Liver (tissue), 9 donors: ENCODE data around the gene LKAAEAR1. TPM values are rescaled to one million over a fixed set of nuclear protein-coding genes. Genes with fewer than 3 reads are reported as not detected.

Experiments used
- DNase-seq: peaks from one replicate; pipeline ENCODE4 v3.0.0-alpha.2; 2017; ENCODE audit warnings: low spot score
- H3K27ac ChIP-seq, 2 donors: one replicate each; pipeline ENCODE4 v1.7.0; 2013; ENCODE audit warnings: inconsistent platforms in 2 of 2, low read length in 2 of 2, control low read depth in 1 of 2, low read depth in 1 of 2, mild to moderate bottlenecking in 1 of 2
- H3K27me3 ChIP-seq, 4 donors: one replicate each; pipeline versions ENCODE4 v1.6.1 to v1.7.0; 2013; ENCODE audit warnings: low read length in 3 of 4, inconsistent platforms in 1 of 4, mild to moderate bottlenecking in 1 of 4, moderate library complexity in 1 of 4; ENCODE audit not compliant: control insufficient read depth in 4 of 4, insufficient read depth in 4 of 4
- H3K36me3 ChIP-seq, 4 donors: one replicate each; pipeline versions ENCODE4 v1.6.1 to v1.7.0; 2013; ENCODE audit warnings: low read length in 3 of 4, mild to moderate bottlenecking in 3 of 4, low read depth in 1 of 4, moderate library complexity in 1 of 4; ENCODE audit not compliant: control insufficient read depth in 4 of 4, insufficient read depth in 3 of 4
- H3K4me1 ChIP-seq, 4 donors: one replicate each; pipeline versions ENCODE4 v1.6.1 to v1.7.0; 2013; ENCODE audit warnings: low read length in 3 of 4, mild to moderate bottlenecking in 3 of 4, moderate library complexity in 1 of 4; ENCODE audit not compliant: control insufficient read depth in 4 of 4, insufficient read depth in 4 of 4
- H3K4me3 ChIP-seq, 3 donors: one replicate each; pipeline versions ENCODE4 v1.6.1 to v1.7.0; 2013; ENCODE audit warnings: low read length in 3 of 3, control low read depth in 1 of 3, low read depth in 1 of 3, mild to moderate bottlenecking in 1 of 3
- H3K9ac ChIP-seq, 2 donors: one replicate each; pipeline ENCODE4 v1.7.0; 2013; ENCODE audit warnings: low read length in 2 of 2, mild to moderate bottlenecking in 2 of 2, moderate library complexity in 2 of 2, control low read depth in 1 of 2, low read depth in 1 of 2
- H3K9me3 ChIP-seq, 4 donors: one replicate each; pipeline versions ENCODE4 v1.6.1 to v1.7.0; 2013; ENCODE audit warnings: low read length in 3 of 4; ENCODE audit not compliant: control insufficient read depth in 4 of 4
- FOXA1 ChIP-seq: IDR thresholded peaks from 2 replicates; pipeline ENCODE4 v1.6.1; 2016; ENCODE audit warnings: antibody characterized with exemption
- FOXA2 ChIP-seq: IDR thresholded peaks from 2 replicates; pipeline ENCODE4 v1.6.1; 2016; ENCODE audit warnings: antibody characterized with exemption
- HNF4G ChIP-seq: IDR thresholded peaks from 2 replicates; pipeline ENCODE4 v1.6.1; 2016; ENCODE audit warnings: antibody characterized with exemption
- JUND ChIP-seq, 2 donors: IDR thresholded peaks; 2 replicates each; pipeline ENCODE4 v1.6.1; 2016; ENCODE audit warnings: antibody characterized with exemption in 2 of 2
- NR2F2 ChIP-seq: IDR thresholded peaks from 2 replicates; pipeline ENCODE4 v1.6.1; 2016; ENCODE audit warnings: antibody characterized with exemption
- RXRA ChIP-seq, 2 donors: IDR thresholded peaks; 2 replicates each; pipeline ENCODE4 v1.6.1; 2017 to 2018; ENCODE audit warnings: antibody characterized with exemption in 2 of 2, mild to moderate bottlenecking in 1 of 2
- TAF1 ChIP-seq: conservative IDR thresholded peaks from 2 replicates; pipeline ENCODE4 v1.6.1; 2016; ENCODE audit warnings: antibody characterized with exemption, mild to moderate bottlenecking
- WGBS: extraction: QIAGEN DNeasy Blood & Tissue Kit; methylation state at CpG from one replicate; pipeline ENCODE4 v1.1.7; 2013; 5-methylcytosine and 5-hydroxymethylcytosine counted together
- polyA plus RNA-seq, 2 donors: library from polyadenylated mRNA; stranded (reverse) in 1 of 2; unstranded in 1 of 2; fragments of 200-250 nt in 1 of 2; fragments of >200 nt in 1 of 2; fragmentation: Nextera tagmentation in 1 of 2; extraction: Ambion mirVana in 1 of 2; gene quantifications; one replicate each; pipeline versions ENCODE4 v1.2.1 to v1.2.3, GENCODE V29; 2013 to 2015
- total RNA-seq, 2 donors: library from RNA; depleted of rRNA; stranded (reverse); fragments of >200 nt; gene quantifications; one replicate each; pipeline ENCODE4 v1.2.3, GENCODE V29; 2014
- TF ChIP-seq, protein P1 (sequence below): IDR thresholded peaks from 2 replicates; pipeline ENCODE4 v1.6.1; 2016; ENCODE audit warnings: antibody characterized with exemption, mild to moderate bottlenecking
- TF ChIP-seq, protein P2 (sequence below): IDR thresholded peaks from 2 replicates; pipeline ENCODE4 v1.6.1; 2016; ENCODE audit warnings: antibody characterized with exemption
- donor health status: healthy.
- donor health status: healthy.
- donor health status: healthy.
- donor health status: healthy.
- donor health status: healthy.

Gene LKAAEAR1
- total and polyA plus RNA-seq, 4 donors = 0.08 TPM; not detected in 3

DNA sequence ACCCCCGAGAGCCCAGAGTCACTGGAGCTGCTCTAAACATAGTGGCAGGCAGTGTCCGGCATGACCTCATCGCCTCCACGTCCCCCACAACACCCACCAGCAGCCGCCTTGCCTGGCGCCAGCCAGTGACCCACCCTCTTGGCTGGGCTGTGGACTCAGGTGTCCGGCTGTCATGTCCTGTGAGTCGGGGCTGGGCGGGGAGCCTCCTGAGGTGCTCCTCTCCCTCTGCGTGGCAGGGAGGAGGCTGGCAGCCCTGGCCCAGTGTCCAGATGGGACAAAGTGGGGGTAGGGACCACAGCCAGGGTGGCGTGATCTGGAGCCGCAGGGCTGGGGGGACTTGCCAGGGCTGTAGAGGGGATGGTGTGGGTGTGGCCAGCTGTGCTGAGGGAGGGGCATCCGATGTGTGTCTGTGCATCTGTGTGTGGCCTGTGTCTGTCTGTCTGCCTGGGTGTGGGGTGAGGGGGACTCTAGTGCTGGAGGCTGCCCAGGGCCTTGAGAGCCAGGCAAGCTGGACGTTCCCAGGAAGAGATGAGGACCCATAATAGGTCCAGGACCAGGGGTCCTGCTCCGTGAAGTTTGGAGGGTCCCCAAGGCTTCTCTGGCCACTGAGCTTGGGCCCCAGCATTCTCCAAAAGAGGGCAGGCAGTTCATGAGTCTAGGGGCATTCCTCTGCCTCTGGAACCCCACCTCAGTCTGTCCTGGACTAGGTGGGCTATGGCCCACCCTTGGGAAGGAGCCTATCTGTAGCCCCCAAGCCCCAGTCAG, 32.5 kb downstream of the LKAAEAR1 start (continued):
- TF ChIP-seq, protein P1, sequence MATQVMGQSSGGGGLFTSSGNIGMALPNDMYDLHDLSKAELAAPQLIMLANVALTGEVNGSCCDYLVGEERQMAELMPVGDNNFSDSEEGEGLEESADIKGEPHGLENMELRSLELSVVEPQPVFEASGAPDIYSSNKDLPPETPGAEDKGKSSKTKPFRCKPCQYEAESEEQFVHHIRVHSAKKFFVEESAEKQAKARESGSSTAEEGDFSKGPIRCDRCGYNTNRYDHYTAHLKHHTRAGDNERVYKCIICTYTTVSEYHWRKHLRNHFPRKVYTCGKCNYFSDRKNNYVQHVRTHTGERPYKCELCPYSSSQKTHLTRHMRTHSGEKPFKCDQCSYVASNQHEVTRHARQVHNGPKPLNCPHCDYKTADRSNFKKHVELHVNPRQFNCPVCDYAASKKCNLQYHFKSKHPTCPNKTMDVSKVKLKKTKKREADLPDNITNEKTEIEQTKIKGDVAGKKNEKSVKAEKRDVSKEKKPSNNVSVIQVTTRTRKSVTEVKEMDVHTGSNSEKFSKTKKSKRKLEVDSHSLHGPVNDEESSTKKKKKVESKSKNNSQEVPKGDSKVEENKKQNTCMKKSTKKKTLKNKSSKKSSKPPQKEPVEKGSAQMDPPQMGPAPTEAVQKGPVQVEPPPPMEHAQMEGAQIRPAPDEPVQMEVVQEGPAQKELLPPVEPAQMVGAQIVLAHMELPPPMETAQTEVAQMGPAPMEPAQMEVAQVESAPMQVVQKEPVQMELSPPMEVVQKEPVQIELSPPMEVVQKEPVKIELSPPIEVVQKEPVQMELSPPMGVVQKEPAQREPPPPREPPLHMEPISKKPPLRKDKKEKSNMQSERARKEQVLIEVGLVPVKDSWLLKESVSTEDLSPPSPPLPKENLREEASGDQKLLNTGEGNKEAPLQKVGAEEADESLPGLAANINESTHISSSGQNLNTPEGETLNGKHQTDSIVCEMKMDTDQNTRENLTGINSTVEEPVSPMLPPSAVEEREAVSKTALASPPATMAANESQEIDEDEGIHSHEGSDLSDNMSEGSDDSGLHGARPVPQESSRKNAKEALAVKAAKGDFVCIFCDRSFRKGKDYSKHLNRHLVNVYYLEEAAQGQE = no peak
- no peak for TF ChIP-seq HNF4G

DNA sequence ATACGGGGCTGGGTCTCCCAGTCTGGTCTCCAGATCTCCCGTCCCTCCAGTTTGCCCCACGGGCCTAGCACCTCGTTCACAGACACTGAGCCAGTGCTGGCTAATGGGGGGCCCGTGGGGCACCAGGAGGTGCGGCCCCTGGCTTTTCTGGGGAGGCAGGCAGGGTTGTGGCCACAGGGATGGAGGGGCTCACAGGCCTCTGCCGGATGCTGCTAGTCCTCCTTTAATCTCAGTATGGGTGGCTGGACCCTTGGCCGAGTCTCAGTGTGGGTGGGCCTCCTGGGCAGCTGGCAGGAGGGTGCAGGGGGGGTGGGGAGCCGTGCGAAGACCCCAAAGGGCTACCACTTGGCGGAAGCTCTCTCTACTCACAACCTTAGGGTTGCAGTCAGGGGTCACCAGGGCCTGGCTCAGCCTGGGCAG, 33.2 kb downstream of the LKAAEAR1 start:
- Histone ChIP-seq H3K27ac (peak overlapping the region; percentile 9 to 63), H3K4me3 (no peak overlapping the region), H3K9ac (no peak overlapping the region), H3K4me1 (peaks cover 0 to 10% (median 2%) of the 10 kb centered on the region in 4 donors), H3K36me3 (no peaks in the 10 kb centered on the region), H3K27me3 (peaks cover 0 to 11% (median 3%) of the 10 kb centered on the region in 4 donors), H3K9me3 (no peaks in the 10 kb centered on the region)
- TF ChIP-seq NR2F2 (no peak), JUND (IDR thresholded peaks at IDR 0.05) (no peak), HNF4G (no peak), FOXA1 (no peak)
- TF ChIP-seq, protein P1 = no peak
- no peak for DNase-seq
- WGBS = 65% methylated on average over 11 of the region's 11 CpGs

DNA sequence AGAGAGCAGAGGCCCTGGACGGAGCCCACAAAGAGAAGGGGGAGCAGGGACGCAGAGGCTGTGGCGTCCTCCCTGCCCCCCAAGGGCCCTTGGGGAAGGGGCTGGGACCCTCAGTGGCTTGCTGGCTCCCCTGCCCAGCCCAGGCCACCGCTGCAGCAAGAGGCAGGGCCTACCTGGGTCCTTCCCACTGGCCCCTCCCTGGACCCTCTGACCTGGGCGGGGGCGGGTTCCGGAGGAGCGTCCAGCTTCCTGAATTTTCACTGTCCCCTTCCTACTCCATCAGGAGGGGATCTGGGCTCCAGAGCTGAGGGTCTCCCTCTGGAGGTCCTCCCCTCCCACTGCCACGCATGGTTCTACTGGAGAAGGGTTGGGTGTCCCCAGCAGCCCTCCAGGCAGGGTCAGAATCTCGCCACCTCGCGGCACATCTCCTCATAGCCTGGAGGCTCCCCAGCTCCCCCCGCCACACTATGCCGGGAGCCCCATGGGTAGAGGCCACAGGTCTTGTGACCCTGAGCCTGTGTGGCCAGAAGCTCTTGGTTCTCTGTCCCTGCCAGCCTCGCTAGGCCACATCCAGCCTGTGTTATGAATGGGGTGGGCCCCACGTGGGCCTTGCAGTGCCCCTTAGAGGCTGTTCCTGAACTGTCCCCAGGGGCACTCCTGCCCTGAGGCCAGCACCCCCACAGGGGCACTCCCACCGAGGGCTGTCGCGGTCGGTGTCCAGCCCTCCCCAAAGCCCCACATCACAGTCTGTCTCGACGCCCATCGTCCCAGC, 33.8 kb downstream of the LKAAEAR1 start:
- Histone ChIP-seq H3K4me1 (peaks cover 0 to 8% (median 2%) of the 10 kb centered on the region in 4 donors), H3K9me3 (no peaks in the 10 kb centered on the region), H3K4me3 (no peak overlapping the region), H3K27ac (peak overlapping the region; percentile 9 to 63), H3K9ac (no peak overlapping the region), H3K36me3 (no peaks in the 10 kb centered on the region), H3K27me3 (peaks cover 0 to 11% (median 3%) of the 10 kb centered on the region in 4 donors)
- TF ChIP-seq, protein P2, sequence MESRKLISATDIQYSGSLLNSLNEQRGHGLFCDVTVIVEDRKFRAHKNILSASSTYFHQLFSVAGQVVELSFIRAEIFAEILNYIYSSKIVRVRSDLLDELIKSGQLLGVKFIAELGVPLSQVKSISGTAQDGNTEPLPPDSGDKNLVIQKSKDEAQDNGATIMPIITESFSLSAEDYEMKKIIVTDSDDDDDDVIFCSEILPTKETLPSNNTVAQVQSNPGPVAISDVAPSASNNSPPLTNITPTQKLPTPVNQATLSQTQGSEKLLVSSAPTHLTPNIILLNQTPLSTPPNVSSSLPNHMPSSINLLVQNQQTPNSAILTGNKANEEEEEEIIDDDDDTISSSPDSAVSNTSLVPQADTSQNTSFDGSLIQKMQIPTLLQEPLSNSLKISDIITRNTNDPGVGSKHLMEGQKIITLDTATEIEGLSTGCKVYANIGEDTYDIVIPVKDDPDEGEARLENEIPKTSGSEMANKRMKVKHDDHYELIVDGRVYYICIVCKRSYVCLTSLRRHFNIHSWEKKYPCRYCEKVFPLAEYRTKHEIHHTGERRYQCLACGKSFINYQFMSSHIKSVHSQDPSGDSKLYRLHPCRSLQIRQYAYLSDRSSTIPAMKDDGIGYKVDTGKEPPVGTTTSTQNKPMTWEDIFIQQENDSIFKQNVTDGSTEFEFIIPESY = no peak
- no peak for TF ChIP-seq TAF1
- no peak for TF ChIP-seq RXRA (IDR thresholded peaks at IDR 0.05)
- TF ChIP-seq NR2F2 = peak; percentile 26
- TF ChIP-seq FOXA2 = no peak
- WGBS = 66% methylated on average over 23 of the region's 23 CpGs
- no peak for DNase-seq
